ENCODE results near the gene MAPK1IP1L. TPM values are rescaled to one million over a fixed set of nuclear protein-coding genes. Genes with fewer than 3 reads are reported as not detected.
"Not testable (repeated sequence)": the region's sequence is repeated elsewhere in the genome, so short reads cannot be mapped to it uniquely, and the experiment has no call there.

The MAPK1IP1L gene
- polyA plus RNA-seq, 2 donors = 25.4 to 35.8 TPM

DNA sequence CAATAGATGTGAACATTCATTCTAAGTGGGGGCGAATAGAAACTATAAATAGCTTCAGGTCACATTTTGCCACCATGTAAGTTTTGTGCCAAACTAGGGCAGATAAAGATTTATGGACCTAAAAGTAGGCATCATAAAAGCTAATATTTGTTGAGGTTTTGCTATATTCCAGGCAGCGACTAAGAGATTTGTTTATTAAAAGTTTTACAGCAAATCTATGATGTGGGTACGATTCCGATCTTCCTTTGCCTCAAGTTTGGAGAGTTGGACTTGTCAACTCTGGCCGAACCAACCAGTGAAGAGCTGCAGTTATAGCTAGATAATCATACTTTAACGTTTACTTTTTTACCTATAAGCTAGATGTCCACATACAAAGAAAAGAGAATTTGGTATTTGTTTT, 1.6 kb downstream of the MAPK1IP1L start:
- 47 to 51% methylated on average over 6 of the region's 6 CpGs for whole genome bisulfite sequencing, 2 donors
- H3K27ac ChIP-seq (ENCODE audit: low read depth in 2 of 2, low read length in 1 of 2) = no peak overlapping the region
- peak overlapping the region in 1 of 2 donors; percentile 73 for H3K4me3 ChIP-seq (ENCODE audit: low read depth in 1 of 2, low read length in 2 of 2)

DNA sequence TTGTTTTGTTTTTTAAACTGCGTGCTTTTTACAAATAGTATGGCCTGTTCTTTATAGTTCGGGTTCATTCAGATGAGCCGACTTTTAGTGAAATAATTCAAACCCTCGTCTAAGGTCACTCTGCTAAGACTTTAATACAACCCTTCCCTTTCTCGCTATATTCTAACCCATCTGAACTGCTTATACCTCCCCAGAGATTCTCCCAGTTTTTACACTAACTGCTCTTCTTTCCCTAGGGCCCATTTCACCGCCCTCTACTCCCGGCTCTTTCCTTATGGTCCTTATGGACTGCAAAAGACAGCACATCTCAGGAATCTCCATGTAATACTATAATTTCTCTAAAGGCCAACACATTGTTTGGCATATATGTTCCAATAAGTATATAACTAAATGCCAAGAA, 2.1 kb downstream of the MAPK1IP1L start:
- H3K36me3 ChIP-seq (ENCODE audit: control insufficient read depth in 2 of 2, insufficient read depth in 2 of 2, low read length in 1 of 2) = no peaks in the 10 kb centered on the region
- no peak overlapping the region for H3K27ac ChIP-seq (ENCODE audit: low read depth in 2 of 2, low read length in 1 of 2)
- H3K9me3 ChIP-seq (ENCODE audit: control insufficient read depth in 2 of 2, insufficient read depth in 1 of 2, low read depth in 1 of 2, low read length in 1 of 2) = no peaks in the 10 kb centered on the region
- no peaks in the 10 kb centered on the region for H3K27me3 ChIP-seq (ENCODE audit: control insufficient read depth in 1 of 2, insufficient read depth in 2 of 2, low read length in 2 of 2)
- no peak overlapping the region for H3K4me3 ChIP-seq (ENCODE audit: low read depth in 1 of 2, low read length in 2 of 2)
- 82 to 83% methylated on average over 7 of the region's 7 CpGs for WGBS, 2 donors
- peaks cover 0 to 3% of the 10 kb centered on the region in 2 donors for H3K4me1 ChIP-seq (ENCODE audit: control insufficient read depth in 2 of 2, insufficient read depth in 2 of 2, low read length in 1 of 2)

More for the DNA sequence above, 1.6 kb downstream of the MAPK1IP1L start:
- Histone ChIP-seq H3K27me3 (ENCODE audit: control insufficient read depth in 1 of 2, insufficient read depth in 2 of 2, low read length in 2 of 2) (no peaks in the 10 kb centered on the region), H3K4me1 (ENCODE audit: control insufficient read depth in 2 of 2, insufficient read depth in 2 of 2, low read length in 1 of 2) (peaks cover 0 to 3% of the 10 kb centered on the region in 2 donors), H3K36me3 (ENCODE audit: control insufficient read depth in 2 of 2, insufficient read depth in 2 of 2, low read length in 1 of 2) (no peaks in the 10 kb centered on the region), H3K9me3 (ENCODE audit: control insufficient read depth in 2 of 2, insufficient read depth in 1 of 2, low read depth in 1 of 2, low read length in 1 of 2) (no peaks in the 10 kb centered on the region)

DNA sequence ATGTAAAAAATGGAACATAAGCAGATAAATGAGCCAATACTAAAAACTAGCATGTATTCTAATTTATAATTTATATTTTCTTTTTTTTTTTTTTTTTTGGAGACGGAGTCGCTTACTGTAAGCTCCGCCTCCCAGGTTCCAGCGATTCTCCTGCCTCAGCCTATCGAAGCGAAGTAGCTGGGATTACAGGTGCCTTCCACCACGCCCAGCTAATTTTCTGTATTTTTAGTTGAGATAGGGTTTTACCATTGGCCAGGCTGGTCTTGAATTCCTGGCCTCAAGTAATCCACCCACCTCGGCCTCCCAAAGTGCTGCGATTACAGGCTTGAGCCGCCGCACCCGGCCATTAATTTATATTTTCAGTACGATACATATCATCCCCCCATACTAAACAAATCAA, 2.7 kb downstream of the MAPK1IP1L start:
- Histone ChIP-seq H3K9me3 (ENCODE audit: control insufficient read depth in 2 of 2, insufficient read depth in 1 of 2, low read depth in 1 of 2, low read length in 1 of 2) (no peaks in the 10 kb centered on the region), H3K27ac (ENCODE audit: low read depth in 2 of 2, low read length in 1 of 2) (no peak overlapping the region), H3K4me1 (ENCODE audit: control insufficient read depth in 2 of 2, insufficient read depth in 2 of 2, low read length in 1 of 2) (peaks cover 0 to 3% of the 10 kb centered on the region in 2 donors), H3K27me3 (ENCODE audit: control insufficient read depth in 1 of 2, insufficient read depth in 2 of 2, low read length in 2 of 2) (no peaks in the 10 kb centered on the region), H3K36me3 (ENCODE audit: control insufficient read depth in 2 of 2, insufficient read depth in 2 of 2, low read length in 1 of 2) (no peaks in the 10 kb centered on the region), H3K4me3 (ENCODE audit: low read depth in 1 of 2, low read length in 2 of 2) (no peak overlapping the region)
- WGBS, 2 donors = 98 to 99% methylated on average over 13 of the region's 13 CpGs

DNA sequence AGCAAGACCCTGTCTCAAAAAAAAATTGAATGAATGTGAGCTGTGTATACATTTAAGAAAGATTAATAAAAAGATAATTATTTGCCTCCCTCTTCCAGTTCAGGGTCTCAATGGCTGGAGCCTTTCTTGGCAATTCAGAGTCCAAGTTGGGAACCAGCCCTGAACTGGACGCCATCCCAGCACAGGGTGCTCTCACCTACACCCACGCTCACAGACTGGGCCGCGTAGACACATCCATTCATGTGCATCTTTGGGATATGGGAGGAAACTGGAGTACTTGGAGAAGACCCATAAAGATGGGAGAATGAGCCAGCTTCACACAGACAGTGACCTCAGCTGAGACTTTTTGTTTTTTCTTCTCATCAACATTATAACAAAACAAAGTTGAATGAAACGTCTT, 6.5 kb downstream of the MAPK1IP1L start:
- Histone ChIP-seq H3K4me3 (ENCODE audit: low read depth in 1 of 2, low read length in 2 of 2) (no peak overlapping the region), H3K4me1 (ENCODE audit: control insufficient read depth in 2 of 2, insufficient read depth in 2 of 2, low read length in 1 of 2) (no peaks in the 10 kb centered on the region), H3K9me3 (ENCODE audit: control insufficient read depth in 2 of 2, insufficient read depth in 1 of 2, low read depth in 1 of 2, low read length in 1 of 2) (no peaks in the 10 kb centered on the region), H3K27ac (ENCODE audit: low read depth in 2 of 2, low read length in 1 of 2) (no peak overlapping the region), H3K36me3 (ENCODE audit: control insufficient read depth in 2 of 2, insufficient read depth in 2 of 2, low read length in 1 of 2) (peaks cover 4 to 5% of the 10 kb centered on the region in 2 donors), H3K27me3 (ENCODE audit: control insufficient read depth in 1 of 2, insufficient read depth in 2 of 2, low read length in 2 of 2) (no peaks in the 10 kb centered on the region)
- WGBS, 2 donors = 91 to 92% methylated on average over 5 of the region's 5 CpGs

DNA sequence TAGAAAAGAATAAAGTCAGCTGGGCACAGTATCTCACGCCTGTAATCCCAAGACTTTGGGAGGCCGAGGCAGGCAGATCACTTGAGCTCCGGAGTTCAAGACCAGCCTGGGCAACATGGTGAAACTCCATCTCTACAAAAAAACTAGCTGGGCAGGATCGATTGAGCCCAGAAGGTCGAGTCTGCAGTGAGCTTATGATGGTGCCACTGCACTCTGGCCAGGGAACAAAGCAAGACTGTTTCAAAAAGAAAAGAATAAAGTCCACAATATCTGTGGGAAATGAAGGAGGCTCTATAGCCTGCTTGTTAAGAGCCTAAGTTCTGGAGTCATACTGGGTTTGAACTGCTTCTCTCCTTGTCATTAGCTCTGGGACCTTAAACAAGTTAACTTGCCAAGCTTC, 7.9 kb downstream of the MAPK1IP1L start:
- no peaks in the 10 kb centered on the region for H3K9me3 ChIP-seq (ENCODE audit: control insufficient read depth in 2 of 2, insufficient read depth in 1 of 2, low read depth in 1 of 2, low read length in 1 of 2)
- no peaks in the 10 kb centered on the region for H3K27me3 ChIP-seq (ENCODE audit: control insufficient read depth in 1 of 2, insufficient read depth in 2 of 2, low read length in 2 of 2)
- peaks cover 6 to 8% of the 10 kb centered on the region in 2 donors for H3K36me3 ChIP-seq (ENCODE audit: control insufficient read depth in 2 of 2, insufficient read depth in 2 of 2, low read length in 1 of 2)
- no peak overlapping the region for H3K4me3 ChIP-seq (ENCODE audit: low read depth in 1 of 2, low read length in 2 of 2)
- 84 to 94% methylated on average over 5 of the region's 5 CpGs for WGBS, 2 donors
- H3K4me1 ChIP-seq (ENCODE audit: control insufficient read depth in 2 of 2, insufficient read depth in 2 of 2, low read length in 1 of 2) = no peaks in the 10 kb centered on the region
- H3K27ac ChIP-seq (ENCODE audit: low read depth in 2 of 2, low read length in 1 of 2) = no peak overlapping the region

DNA sequence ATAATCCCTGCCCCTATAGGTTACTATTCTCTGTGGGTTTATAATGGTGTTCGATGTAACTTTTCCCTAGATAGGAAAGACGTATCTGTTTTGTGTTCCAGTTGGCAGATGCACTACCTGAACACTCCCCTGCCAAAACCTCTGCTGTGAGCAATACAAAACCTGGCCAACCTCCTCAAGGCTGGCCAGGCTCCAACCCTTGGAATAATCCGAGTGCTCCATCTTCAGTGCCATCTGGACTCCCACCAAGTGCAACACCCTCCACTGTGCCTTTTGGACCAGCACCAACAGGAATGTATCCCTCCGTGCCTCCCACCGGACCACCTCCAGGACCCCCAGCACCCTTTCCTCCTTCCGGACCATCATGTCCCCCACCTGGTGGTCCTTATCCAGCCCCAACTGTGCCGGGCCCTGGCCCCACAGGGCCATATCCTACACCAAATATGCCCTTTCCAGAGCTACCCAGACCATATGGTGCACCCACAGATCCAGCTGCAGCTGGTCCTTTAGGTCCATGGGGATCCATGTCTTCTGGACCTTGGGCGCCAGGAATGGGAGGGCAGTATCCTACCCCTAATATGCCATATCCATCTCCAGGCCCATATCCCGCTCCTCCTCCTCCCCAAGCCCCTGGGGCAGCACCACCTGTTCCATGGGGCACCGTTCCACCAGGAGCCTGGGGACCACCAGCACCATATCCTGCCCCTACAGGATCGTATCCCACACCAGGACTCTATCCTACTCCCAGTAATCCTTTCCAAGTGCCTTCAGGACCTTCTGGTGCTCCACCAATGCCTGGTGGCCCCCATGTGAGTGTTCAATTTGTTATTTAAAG, 11.3 kb downstream of the MAPK1IP1L start:
- no peaks in the 10 kb centered on the region for H3K9me3 ChIP-seq (ENCODE audit: control insufficient read depth in 2 of 2, insufficient read depth in 1 of 2, low read depth in 1 of 2, low read length in 1 of 2)
- no peak overlapping the region for H3K4me3 ChIP-seq (ENCODE audit: low read depth in 1 of 2, low read length in 2 of 2)
- H3K4me1 ChIP-seq (ENCODE audit: control insufficient read depth in 2 of 2, insufficient read depth in 2 of 2, low read length in 1 of 2) = no peaks in the 10 kb centered on the region
- H3K27ac ChIP-seq (ENCODE audit: low read depth in 2 of 2, low read length in 1 of 2) = no peak overlapping the region
- H3K36me3 ChIP-seq (ENCODE audit: control insufficient read depth in 2 of 2, insufficient read depth in 2 of 2, low read length in 1 of 2) = peaks cover 8 to 9% of the 10 kb centered on the region in 2 donors
- H3K27me3 ChIP-seq (ENCODE audit: control insufficient read depth in 1 of 2, insufficient read depth in 2 of 2, low read length in 2 of 2) = no peaks in the 10 kb centered on the region
- 65 to 74% methylated on average over 11 of the region's 11 CpGs for WGBS, 2 donors

DNA sequence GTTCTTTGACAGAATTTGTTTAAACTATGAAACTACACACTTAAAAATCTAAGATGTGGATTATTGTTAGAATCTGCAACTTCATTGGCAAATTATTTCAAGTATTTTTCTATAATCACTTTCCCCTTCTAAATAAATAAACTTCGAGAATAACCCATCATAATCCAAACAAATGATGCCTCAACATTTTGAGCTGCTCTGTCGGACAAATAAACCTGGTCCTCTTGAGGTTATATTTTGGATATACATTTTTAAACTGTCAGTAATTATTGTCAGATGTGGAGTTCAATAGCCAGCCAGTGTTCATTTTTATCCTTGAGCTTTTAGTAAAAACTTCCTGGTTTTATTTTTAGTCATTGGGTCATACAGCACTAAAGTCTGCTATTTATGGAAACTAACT, 13.4 kb downstream of the MAPK1IP1L start:
- not testable (repeated sequence) for H3K4me1 ChIP-seq (ENCODE audit: control insufficient read depth in 2 of 2, insufficient read depth in 2 of 2, low read length in 1 of 2); H3K27ac ChIP-seq (ENCODE audit: low read depth in 2 of 2, low read length in 1 of 2); H3K4me3 ChIP-seq (ENCODE audit: low read depth in 1 of 2, low read length in 2 of 2); H3K27me3 ChIP-seq (ENCODE audit: control insufficient read depth in 1 of 2, insufficient read depth in 2 of 2, low read length in 2 of 2); H3K36me3 ChIP-seq (ENCODE audit: control insufficient read depth in 2 of 2, insufficient read depth in 2 of 2, low read length in 1 of 2); H3K9me3 ChIP-seq (ENCODE audit: control insufficient read depth in 2 of 2, insufficient read depth in 1 of 2, low read depth in 1 of 2, low read length in 1 of 2)
- WGBS, 2 donors = 68 to 81% methylated on average over 2 of the region's 2 CpGs

DNA sequence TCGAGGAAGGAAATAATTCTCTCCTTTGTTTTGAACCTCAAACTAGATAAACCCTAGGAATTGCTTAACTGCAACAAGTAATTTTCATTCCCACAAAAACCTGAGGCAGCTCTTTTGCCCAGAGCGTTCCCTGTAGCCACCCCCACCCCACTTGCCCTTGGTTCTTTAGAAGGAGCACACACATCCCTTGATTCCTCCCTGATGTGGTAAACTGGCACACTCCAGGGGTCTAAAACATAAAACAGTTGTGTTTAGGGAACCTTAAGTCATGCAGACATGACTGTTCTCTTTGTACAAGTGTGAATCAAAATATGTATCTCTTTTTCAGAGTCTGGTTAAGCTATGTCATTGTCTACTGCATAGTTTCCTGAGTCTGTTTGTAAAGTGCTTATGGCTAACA, 14.0 kb downstream of the MAPK1IP1L start:
- Histone ChIP-seq H3K4me1 (ENCODE audit: control insufficient read depth in 2 of 2, insufficient read depth in 2 of 2, low read length in 1 of 2) (no peaks in the 10 kb centered on the region), H3K9me3 (ENCODE audit: control insufficient read depth in 2 of 2, insufficient read depth in 1 of 2, low read depth in 1 of 2, low read length in 1 of 2) (no peaks in the 10 kb centered on the region), H3K27me3 (ENCODE audit: control insufficient read depth in 1 of 2, insufficient read depth in 2 of 2, low read length in 2 of 2) (no peaks in the 10 kb centered on the region), H3K36me3 (ENCODE audit: control insufficient read depth in 2 of 2, insufficient read depth in 2 of 2, low read length in 1 of 2) (peaks cover 8 to 9% of the 10 kb centered on the region in 2 donors), H3K27ac (ENCODE audit: low read depth in 2 of 2, low read length in 1 of 2) (peak overlapping the region in 1 of 2 donors; percentile 7), H3K4me3 (ENCODE audit: low read depth in 1 of 2, low read length in 2 of 2) (no peak overlapping the region)
- WGBS, 2 donors = 68 to 70% methylated on average over 2 of the region's 2 CpGs

DNA sequence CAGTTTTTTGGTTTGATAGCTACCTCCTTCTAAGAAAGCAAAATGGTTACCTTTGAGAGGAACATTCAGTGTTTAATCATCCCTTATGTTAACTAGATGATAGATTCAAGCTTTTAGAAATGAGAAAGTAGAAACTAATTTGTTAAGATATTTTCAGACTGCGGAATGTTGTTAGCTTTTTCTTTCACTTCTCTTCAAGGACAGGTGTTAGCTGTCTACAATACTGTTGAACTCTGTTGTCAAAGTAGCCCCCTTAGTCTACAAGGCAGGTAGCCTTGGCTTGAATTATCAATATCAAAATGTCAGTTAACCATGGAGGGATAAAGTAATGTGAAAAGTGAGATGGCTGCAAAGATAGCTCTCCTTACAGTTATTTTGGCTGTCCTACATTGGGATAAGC, 14.8 kb downstream of the MAPK1IP1L start:
- Histone ChIP-seq H3K4me1 (ENCODE audit: control insufficient read depth in 2 of 2, insufficient read depth in 2 of 2, low read length in 1 of 2) (no peaks in the 10 kb centered on the region), H3K4me3 (ENCODE audit: low read depth in 1 of 2, low read length in 2 of 2) (no peak overlapping the region), H3K9me3 (ENCODE audit: control insufficient read depth in 2 of 2, insufficient read depth in 1 of 2, low read depth in 1 of 2, low read length in 1 of 2) (no peaks in the 10 kb centered on the region), H3K36me3 (ENCODE audit: control insufficient read depth in 2 of 2, insufficient read depth in 2 of 2, low read length in 1 of 2) (peaks cover 8 to 9% of the 10 kb centered on the region in 2 donors), H3K27ac (ENCODE audit: low read depth in 2 of 2, low read length in 1 of 2) (no peak overlapping the region), H3K27me3 (ENCODE audit: control insufficient read depth in 1 of 2, insufficient read depth in 2 of 2, low read length in 2 of 2) (no peaks in the 10 kb centered on the region)
- 92 to 100% methylated on average over 1 of the region's 1 CpG for WGBS, 2 donors

DNA sequence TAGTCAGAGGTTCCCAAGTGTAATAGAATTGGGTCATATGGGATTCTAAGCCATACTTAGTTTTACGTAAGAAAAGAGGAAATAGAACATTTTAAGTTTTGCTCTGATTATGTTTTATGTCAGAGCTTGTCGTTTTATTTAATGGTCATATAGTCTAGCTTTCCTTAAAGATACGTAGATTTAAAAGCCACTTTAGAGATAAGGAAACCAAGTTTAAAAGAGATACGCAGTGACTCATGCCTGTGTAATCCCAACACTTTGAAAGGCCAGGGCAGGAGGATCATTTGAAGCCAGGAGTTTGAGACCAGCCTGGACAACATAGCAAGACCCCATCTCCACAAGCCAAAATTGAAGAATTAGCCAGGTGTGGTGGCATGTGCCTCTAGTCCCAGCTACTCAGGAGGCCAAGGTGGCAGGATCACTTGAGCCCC, 19.5 kb downstream of the MAPK1IP1L start:
- peak overlapping the region in 1 of 2 donors; percentile 27 for H3K27ac ChIP-seq (ENCODE audit: low read depth in 2 of 2, low read length in 1 of 2)
- no peaks in the 10 kb centered on the region for H3K27me3 ChIP-seq (ENCODE audit: control insufficient read depth in 1 of 2, insufficient read depth in 2 of 2, low read length in 2 of 2)
- WGBS, 2 donors = 68 to 84% methylated on average over 4 of the region's 4 CpGs
- no peaks in the 10 kb centered on the region for H3K9me3 ChIP-seq (ENCODE audit: control insufficient read depth in 2 of 2, insufficient read depth in 1 of 2, low read depth in 1 of 2, low read length in 1 of 2)
- H3K4me1 ChIP-seq (ENCODE audit: control insufficient read depth in 2 of 2, insufficient read depth in 2 of 2, low read length in 1 of 2) = peaks cover 0 to 3% of the 10 kb centered on the region in 2 donors
- no peak overlapping the region for H3K4me3 ChIP-seq (ENCODE audit: low read depth in 1 of 2, low read length in 2 of 2)
- H3K36me3 ChIP-seq (ENCODE audit: control insufficient read depth in 2 of 2, insufficient read depth in 2 of 2, low read length in 1 of 2) = no peaks in the 10 kb centered on the region

Data from esophagus (tissue), 2 donors.